ENCODE results near the gene LMX1B. TPM values are rescaled to one million over a fixed set of nuclear protein-coding genes. Genes with fewer than 3 reads are reported as not detected.

The LMX1B gene
- polyA plus RNA-seq, 1 of the 3 experiments (the other 2 are of a cell fraction) = not detected

DNA sequence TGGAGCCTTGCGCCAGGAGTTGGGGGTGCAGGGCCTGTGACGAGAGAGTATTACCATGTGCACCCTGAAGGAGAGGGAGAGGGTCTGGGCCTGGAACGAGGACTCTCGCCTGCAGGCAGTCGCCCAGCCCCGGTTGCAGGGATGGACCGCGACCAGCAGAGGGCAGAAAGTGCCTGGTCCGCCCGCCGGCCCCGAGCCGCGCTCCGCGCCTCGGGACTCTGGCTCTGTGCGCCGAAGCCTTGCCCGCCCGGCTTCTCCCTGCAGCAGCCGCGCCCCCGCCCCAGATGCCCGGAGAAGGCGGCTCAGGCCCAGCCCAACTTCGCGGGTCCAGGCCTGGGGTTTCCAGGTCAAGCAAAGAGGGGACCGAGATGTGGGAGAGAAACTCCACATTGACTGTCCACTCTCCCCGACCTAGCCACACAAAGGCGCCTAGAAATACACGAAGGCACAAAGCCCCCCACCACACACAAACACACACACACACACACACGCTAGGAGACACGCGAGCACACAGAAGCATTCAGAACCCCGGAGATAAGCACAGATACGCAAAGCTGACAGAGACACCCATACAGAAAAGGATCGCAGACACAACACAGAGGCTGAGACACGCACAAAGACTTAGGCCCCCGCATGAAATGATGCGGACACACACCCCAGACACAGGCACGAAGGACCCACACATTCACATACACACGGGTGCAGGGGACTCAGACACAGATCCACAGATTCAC, 2.0 kb upstream of the LMX1B start:
- Histone ChIP-seq H3K27me3 (ENCODE audit: insufficient read depth) (peaks cover 88% of the 10 kb centered on the region), H4K20me1 (ENCODE audit: insufficient read depth) (no peaks in the 10 kb centered on the region), H3K9me3 (no peaks in the 10 kb centered on the region), H3K4me1 (ENCODE audit: control insufficient read depth in 1 of 2, insufficient read depth in 2 of 2, low read depth in 1 of 2, low read length in 1 of 2) (no peaks in the 10 kb centered on the region; a peak in 1 of 4 replicates), H3K9me2 (no peaks in the 10 kb centered on the region), H3K36me3 (replicated peaks in 1 of 2; ENCODE audit: control insufficient read depth in 1 of 2, insufficient read depth in 2 of 2, low read length in 1 of 2) (no peaks in the 10 kb centered on the region), H3F3A (replicated peaks; ENCODE audit: insufficient read depth) (no peaks in the 10 kb centered on the region), H3K79me2 (ENCODE audit: insufficient read depth) (no peaks in the 10 kb centered on the region), H3K4me3 (ENCODE audit: low read depth in 2 of 2, low read length in 1 of 2) (peak overlapping the region in 1 of 2 experiments; percentile 36; a peak in 1 of 4 replicates), H3K27ac (ENCODE audit: low read depth in 2 of 2, low read length in 1 of 2) (no peak overlapping the region), H3K4me2 (no peak overlapping the region), H3K9ac (no peak overlapping the region), H2AFZ (ENCODE audit: low read depth) (no peak overlapping the region)
- WGBS (ENCODE audit: low lambda C conversion rate) = 5% methylated on average over 22 of the region's 43 CpGs
- peak; percentile 94 for DNase-seq
- no peak for TF ChIP-seq RFX5 (IDR thresholded peaks at IDR 0.05; ENCODE audit: low read length)
- TF ChIP-seq, protein P1, sequence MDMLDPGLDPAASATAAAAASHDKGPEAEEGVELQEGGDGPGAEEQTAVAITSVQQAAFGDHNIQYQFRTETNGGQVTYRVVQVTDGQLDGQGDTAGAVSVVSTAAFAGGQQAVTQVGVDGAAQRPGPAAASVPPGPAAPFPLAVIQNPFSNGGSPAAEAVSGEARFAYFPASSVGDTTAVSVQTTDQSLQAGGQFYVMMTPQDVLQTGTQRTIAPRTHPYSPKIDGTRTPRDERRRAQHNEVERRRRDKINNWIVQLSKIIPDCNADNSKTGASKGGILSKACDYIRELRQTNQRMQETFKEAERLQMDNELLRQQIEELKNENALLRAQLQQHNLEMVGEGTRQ (IDR thresholded peaks at IDR 0.05; ENCODE audit: borderline replicate concordance, low read depth, low read length) = no peak
- no peak for TF ChIP-seq ELF1 (IDR thresholded peaks at IDR 0.05)
- no peak for TF ChIP-seq TAF1 (IDR thresholded peaks at IDR 0.05; ENCODE audit: borderline replicate concordance, low read depth, low read length)
- TF ChIP-seq EP300 (IDR thresholded peaks at IDR 0.05; ENCODE audit: borderline replicate concordance in 1 of 2, low read depth in 1 of 2, low read length in 1 of 2) = no peak
- TF ChIP-seq, protein P2, sequence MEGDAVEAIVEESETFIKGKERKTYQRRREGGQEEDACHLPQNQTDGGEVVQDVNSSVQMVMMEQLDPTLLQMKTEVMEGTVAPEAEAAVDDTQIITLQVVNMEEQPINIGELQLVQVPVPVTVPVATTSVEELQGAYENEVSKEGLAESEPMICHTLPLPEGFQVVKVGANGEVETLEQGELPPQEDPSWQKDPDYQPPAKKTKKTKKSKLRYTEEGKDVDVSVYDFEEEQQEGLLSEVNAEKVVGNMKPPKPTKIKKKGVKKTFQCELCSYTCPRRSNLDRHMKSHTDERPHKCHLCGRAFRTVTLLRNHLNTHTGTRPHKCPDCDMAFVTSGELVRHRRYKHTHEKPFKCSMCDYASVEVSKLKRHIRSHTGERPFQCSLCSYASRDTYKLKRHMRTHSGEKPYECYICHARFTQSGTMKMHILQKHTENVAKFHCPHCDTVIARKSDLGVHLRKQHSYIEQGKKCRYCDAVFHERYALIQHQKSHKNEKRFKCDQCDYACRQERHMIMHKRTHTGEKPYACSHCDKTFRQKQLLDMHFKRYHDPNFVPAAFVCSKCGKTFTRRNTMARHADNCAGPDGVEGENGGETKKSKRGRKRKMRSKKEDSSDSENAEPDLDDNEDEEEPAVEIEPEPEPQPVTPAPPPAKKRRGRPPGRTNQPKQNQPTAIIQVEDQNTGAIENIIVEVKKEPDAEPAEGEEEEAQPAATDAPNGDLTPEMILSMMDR (IDR thresholded peaks at IDR 0.05) = peak; percentile 70
- peak; percentile 68 for TF ChIP-seq RAD21 (IDR thresholded peaks at IDR 0.05; ENCODE audit: low read length)
- peak; percentile 78 for TF ChIP-seq SMC3 (IDR thresholded peaks at IDR 0.05; ENCODE audit: low read depth, low read length)
- no peak for TF ChIP-seq YY1 (IDR thresholded peaks at IDR 0.05; ENCODE audit: low read depth)
- POLR2A ChIA-PET = no interaction called here
- CTCF ChIA-PET = interaction anchor here (0.6 to 7.0 kb wide), 27 partner anchors 9 to 775 kb away, joined by 3 to 65 read pairs (median 5); no protein-coding TSS in a partner anchor

DNA sequence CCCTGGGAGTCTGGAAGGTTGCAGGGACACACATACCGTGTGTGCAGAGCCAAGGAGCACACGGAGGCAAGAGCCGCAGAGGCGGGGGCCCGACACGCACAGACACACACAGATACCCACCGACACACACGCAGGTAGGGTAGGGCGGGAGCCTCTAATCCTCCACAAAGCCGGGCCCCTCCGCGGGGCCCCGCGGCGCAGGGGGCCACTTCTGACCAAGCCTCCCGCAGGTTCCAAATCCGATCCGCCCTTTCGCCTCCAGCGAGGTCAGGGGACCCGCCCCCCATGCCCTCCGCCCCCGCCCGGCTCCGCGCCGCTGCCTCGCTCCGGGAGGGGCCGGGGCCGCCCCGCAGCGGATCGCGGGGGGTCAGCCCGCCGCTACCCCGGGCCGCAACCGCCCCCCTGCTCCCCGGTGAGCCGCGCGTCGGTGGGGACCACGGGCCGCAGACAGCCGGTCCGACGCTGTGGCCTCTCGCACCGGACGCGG, 1.4 kb upstream of the LMX1B start:
- CTCF ChIA-PET = interaction anchor here (0.6 to 7.0 kb wide), 16 partner anchors 10 to 776 kb away, joined by 3 to 65 read pairs (median 6); no protein-coding TSS in a partner anchor

More for the DNA sequence above, 1.4 kb upstream of the LMX1B start:
- no peaks in the 10 kb centered on the region for H3K9me2 ChIP-seq
- no peak overlapping the region for H3K4me2 ChIP-seq
- 0 out of 2 replicates have a peak, but pooled peaks cover 3% of the 10 kb centered on the region for H4K20me1 ChIP-seq (ENCODE audit: insufficient read depth)
- POLR2A ChIA-PET = no interaction called here
- H3K4me3 ChIP-seq (ENCODE audit: low read depth in 2 of 2, low read length in 1 of 2) = no peak overlapping the region
- H3K9me3 ChIP-seq = no peaks in the 10 kb centered on the region
- DNase-seq = peak; percentile 64
- 6% methylated on average over 7 of the region's 54 CpGs for WGBS (ENCODE audit: low lambda C conversion rate)
- H3K27ac ChIP-seq (ENCODE audit: low read depth in 2 of 2, low read length in 1 of 2) = no peak overlapping the region
- no peak overlapping the region for H2AFZ ChIP-seq (ENCODE audit: low read depth)
- H3K9ac ChIP-seq = no peak overlapping the region
- no peaks in the 10 kb centered on the region for H3F3A ChIP-seq (replicated peaks; ENCODE audit: insufficient read depth)
- H3K27me3 ChIP-seq (ENCODE audit: insufficient read depth) = peaks cover 88% of the 10 kb centered on the region
- H3K79me2 ChIP-seq (ENCODE audit: insufficient read depth) = no peaks in the 10 kb centered on the region
- no peak for TF ChIP-seq NFIC (IDR thresholded peaks at IDR 0.05; ENCODE audit: borderline replicate concordance)
- no peak for TF ChIP-seq SIN3A (IDR thresholded peaks at IDR 0.05; ENCODE audit: borderline replicate concordance, low read depth, low read length)
- TF ChIP-seq TAF1 (IDR thresholded peaks at IDR 0.05; ENCODE audit: borderline replicate concordance, low read depth, low read length) = no peak
- TF ChIP-seq CHD2 (IDR thresholded peaks at IDR 0.05; ENCODE audit: low read length, partially characterized antibody) = no peak
- TF ChIP-seq, protein P3, sequence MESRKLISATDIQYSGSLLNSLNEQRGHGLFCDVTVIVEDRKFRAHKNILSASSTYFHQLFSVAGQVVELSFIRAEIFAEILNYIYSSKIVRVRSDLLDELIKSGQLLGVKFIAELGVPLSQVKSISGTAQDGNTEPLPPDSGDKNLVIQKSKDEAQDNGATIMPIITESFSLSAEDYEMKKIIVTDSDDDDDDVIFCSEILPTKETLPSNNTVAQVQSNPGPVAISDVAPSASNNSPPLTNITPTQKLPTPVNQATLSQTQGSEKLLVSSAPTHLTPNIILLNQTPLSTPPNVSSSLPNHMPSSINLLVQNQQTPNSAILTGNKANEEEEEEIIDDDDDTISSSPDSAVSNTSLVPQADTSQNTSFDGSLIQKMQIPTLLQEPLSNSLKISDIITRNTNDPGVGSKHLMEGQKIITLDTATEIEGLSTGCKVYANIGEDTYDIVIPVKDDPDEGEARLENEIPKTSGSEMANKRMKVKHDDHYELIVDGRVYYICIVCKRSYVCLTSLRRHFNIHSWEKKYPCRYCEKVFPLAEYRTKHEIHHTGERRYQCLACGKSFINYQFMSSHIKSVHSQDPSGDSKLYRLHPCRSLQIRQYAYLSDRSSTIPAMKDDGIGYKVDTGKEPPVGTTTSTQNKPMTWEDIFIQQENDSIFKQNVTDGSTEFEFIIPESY (IDR thresholded peaks at IDR 0.05; ENCODE audit: borderline replicate concordance, low read depth) = no peak
- no peak for TF ChIP-seq TEAD4 (IDR thresholded peaks at IDR 0.05; ENCODE audit: borderline replicate concordance, insufficient read depth)
- no peak for TF ChIP-seq FOSL2 (IDR thresholded peaks at IDR 0.05; ENCODE audit: borderline replicate concordance, low read depth)
- TF ChIP-seq FOXJ3 (CRISPR knock-in tag; IDR thresholded peaks at IDR 0.05) = no peak
- TF ChIP-seq EZH2phosphoT487 (IDR thresholded peaks at IDR 0.05; ENCODE audit: borderline replicate concordance, low read depth) = no peak
- no peak for TF ChIP-seq GABPA (IDR thresholded peaks at IDR 0.05; ENCODE audit: low read depth)
- TF ChIP-seq NRF1 (IDR thresholded peaks at IDR 0.05; ENCODE audit: low read depth, low read length) = no peak
- TF ChIP-seq FOXM1 (IDR thresholded peaks at IDR 0.05; ENCODE audit: low read depth) = no peak
- TF ChIP-seq, protein P1 (IDR thresholded peaks at IDR 0.05; ENCODE audit: borderline replicate concordance, low read depth, low read length) = no peak
- no peak for TF ChIP-seq ELF1 (IDR thresholded peaks at IDR 0.05)
- no peak for TF ChIP-seq RAD21 (IDR thresholded peaks at IDR 0.05; ENCODE audit: low read length)
- no peak for TF ChIP-seq YY1 (IDR thresholded peaks at IDR 0.05; ENCODE audit: low read depth)
- TF ChIP-seq POLR2AphosphoS5 (IDR thresholded peaks at IDR 0.05; ENCODE audit: low read depth, low read length) = no peak
- no peaks in the 10 kb centered on the region; a peak in 1 of 4 replicates for H3K4me1 ChIP-seq (ENCODE audit: control insufficient read depth in 1 of 2, insufficient read depth in 2 of 2, low read depth in 1 of 2, low read length in 1 of 2)
- H3K36me3 ChIP-seq (replicated peaks in 1 of 2; ENCODE audit: control insufficient read depth in 1 of 2, insufficient read depth in 2 of 2, low read length in 1 of 2) = no peaks in the 10 kb centered on the region

Data from SK-N-SH (cell line).